ENCODE data around the gene ARF1. TPM values are rescaled to one million over a fixed set of nuclear protein-coding genes. Genes with fewer than 3 reads are reported as not detected.

Gene ARF1
- total RNA-seq, 2 donors from 2014 or later, result 327 to 369 TPM

- Mint-ChIP-seq H3K4me3 (no peak overlapping the region), H3K4me1 (ENCODE audit: low read depth) (peaks cover 31% of the 10 kb centered on the region)
- no peak for DNase-seq
These were observed 2.8 kb upstream of the ARF1 start for GRCh38 chr1:228079601-228080263.

DNA sequence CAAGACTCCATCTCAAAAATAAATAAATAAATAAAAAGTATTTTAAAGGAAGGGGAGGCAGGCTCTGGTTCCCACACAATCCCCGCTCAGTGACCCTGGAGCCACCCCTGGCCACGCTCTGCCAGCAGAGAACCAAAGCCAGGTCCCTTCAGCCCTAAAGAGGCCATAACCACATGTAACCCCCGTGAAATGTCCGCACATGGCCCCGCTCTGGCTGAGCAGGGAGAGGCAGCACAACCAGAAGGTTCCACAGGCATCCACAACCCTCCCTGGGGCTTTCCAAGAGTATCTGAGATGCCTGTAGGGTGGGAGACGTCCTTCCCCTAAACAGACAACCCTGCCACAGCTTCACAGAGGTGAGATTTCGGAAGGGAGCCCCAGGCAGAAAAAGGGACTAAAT, 1.4 kb upstream of the ARF1 start:
- peak overlapping the region; percentile 84 to 86 for H3K4me3 Mint-ChIP-seq
- no peak for ATAC-seq (replicated peaks in 1 of 2)
- H3K9me3 Mint-ChIP-seq, result no peaks in the 10 kb centered on the region
- no peaks in the 10 kb centered on the region for H3K27me3 Mint-ChIP-seq (ENCODE audit: low read depth)
- H3K36me3 Mint-ChIP-seq (ENCODE audit: insufficient read depth in 2 of 2), result peaks cover 14 to 16% of the 10 kb centered on the region in 2 donors
- DNase-seq, result no peak
- peak overlapping the region; percentile 82 for H3K27ac Mint-ChIP-seq
- H3K4me1 Mint-ChIP-seq (ENCODE audit: low read depth), result peaks cover 45% of the 10 kb centered on the region

More at GRCh38 chr1:228079601-228080263, 2.8 kb upstream of the ARF1 start:
- peaks cover 7 to 10% of the 10 kb centered on the region in 2 donors for H3K36me3 Mint-ChIP-seq (ENCODE audit: insufficient read depth in 2 of 2)
- no peak overlapping the region for H3K27ac Mint-ChIP-seq
- H3K27me3 Mint-ChIP-seq (ENCODE audit: low read depth), result no peaks in the 10 kb centered on the region
- no peak for ATAC-seq (replicated peaks in 1 of 2)
- no peaks in the 10 kb centered on the region for H3K9me3 Mint-ChIP-seq

DNA sequence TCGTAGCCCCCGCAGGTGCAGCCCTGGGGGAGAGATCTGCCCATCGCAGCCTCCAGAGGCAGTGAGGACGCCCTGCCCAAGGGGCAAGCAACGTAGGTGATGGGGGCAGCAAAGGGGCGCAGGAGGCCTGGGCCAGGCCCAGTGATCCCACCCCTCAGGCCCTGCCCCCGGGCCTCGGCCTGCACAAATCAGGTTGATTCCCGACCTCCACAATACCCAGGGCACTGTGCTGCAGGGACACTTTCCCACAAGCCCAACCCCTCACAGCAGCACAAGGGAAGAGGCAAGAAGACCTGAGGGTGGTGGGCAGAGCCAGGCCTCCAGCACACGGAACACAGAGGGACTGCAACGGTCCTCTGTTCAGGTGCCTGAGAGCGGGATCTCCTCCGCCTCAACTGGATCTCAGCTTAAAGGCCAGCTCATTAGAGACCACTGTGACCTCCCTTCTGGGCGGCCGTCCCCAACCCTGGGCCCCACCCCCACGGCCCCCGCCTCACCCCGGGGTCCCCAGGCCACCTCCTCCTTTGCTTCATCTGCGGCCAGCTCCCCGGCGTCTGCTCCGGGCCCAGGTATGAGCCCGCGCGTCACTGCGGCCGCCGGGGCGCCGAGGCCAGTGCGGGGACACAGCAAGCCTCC, 812 bp upstream of the ARF1 start:
- Mint-ChIP-seq H3K27me3 (ENCODE audit: low read depth) (no peaks in the 10 kb centered on the region), H3K4me1 (ENCODE audit: low read depth) (peaks cover 51% of the 10 kb centered on the region), H3K36me3 (ENCODE audit: insufficient read depth in 2 of 2) (peaks cover 14 to 16% of the 10 kb centered on the region in 2 donors), H3K9me3 (no peaks in the 10 kb centered on the region), H3K27ac (peak overlapping the region; percentile 14), H3K4me3 (peak overlapping the region; percentile 84 to 86)
- peak; percentile 5 to 32 for ATAC-seq (replicated peaks in 1 of 2)
- peak in 1 of 2 donors; percentile 50 for DNase-seq

- H3K4me3 Mint-ChIP-seq, result peak overlapping the region; percentile 88 to 91
- peak; percentile 51 to 59 for DNase-seq
- no peaks in the 10 kb centered on the region for H3K27me3 Mint-ChIP-seq (ENCODE audit: low read depth)
- peaks cover 59% of the 10 kb centered on the region for H3K4me1 Mint-ChIP-seq (ENCODE audit: low read depth)
- H3K27ac Mint-ChIP-seq, result peak overlapping the region; percentile 97
- H3K9me3 Mint-ChIP-seq, result no peaks in the 10 kb centered on the region
- H3K36me3 Mint-ChIP-seq (ENCODE audit: insufficient read depth in 2 of 2), result peaks cover 15 to 18% of the 10 kb centered on the region in 2 donors
- ATAC-seq (replicated peaks in 1 of 2), result peak; percentile 19 to 24
These were observed 686 bp downstream of the ARF1 start for GRCh38 chr1:228082918-228083870.

DNA sequence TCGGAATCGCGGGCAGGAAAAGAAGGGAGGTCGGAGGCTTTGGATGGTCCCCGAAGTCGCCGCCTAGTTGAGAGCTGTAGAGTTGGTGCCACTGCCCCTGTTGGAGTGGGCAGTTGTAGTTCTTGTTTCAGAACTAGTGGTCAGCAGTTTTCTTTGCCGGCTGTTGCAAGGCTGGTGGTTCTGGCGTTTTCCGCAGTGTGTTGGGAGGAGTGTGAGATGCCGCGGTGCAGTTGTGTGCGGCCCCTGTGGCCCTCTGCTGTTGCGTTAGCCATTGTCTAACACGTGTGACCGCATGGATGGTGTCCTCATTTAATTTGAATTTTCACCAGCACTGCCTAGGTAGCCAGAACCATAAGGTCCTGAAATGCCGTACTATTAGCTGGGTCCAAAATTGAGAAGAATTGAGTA, 1.4 kb downstream of the ARF1 start:
- ATAC-seq (replicated peaks in 1 of 2) (no peak), DNase-seq (no peak)
- no peaks in the 10 kb centered on the region for H3K9me3 Mint-ChIP-seq
- no peaks in the 10 kb centered on the region for H3K27me3 Mint-ChIP-seq (ENCODE audit: low read depth)
- H3K27ac Mint-ChIP-seq, result peak overlapping the region; percentile 97
- peaks cover 65% of the 10 kb centered on the region for H3K4me1 Mint-ChIP-seq (ENCODE audit: low read depth)
- H3K36me3 Mint-ChIP-seq (ENCODE audit: insufficient read depth in 2 of 2), result peaks cover 18 to 20% of the 10 kb centered on the region in 2 donors
- peak overlapping the region; percentile 88 to 91 for H3K4me3 Mint-ChIP-seq

DNA sequence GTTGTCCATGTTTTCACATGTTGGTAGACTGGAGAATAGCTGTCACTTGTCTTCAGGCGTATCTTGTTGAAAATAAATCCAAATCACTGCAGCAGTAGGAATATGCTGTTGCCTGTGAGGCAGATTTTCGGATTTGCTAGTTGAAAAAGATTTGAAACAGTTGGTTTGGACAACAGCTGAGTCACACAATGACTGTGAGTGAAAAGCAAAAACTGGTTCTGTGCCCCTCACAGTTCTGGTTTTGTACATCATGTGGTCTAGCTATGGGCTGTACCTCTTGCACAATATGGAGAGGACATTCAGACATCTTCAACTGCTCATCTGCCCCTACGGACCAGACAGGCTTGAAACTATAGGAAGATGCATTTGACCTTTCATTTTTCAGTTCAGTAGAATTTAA, 1.8 kb downstream of the ARF1 start:
- H3K4me1 Mint-ChIP-seq (ENCODE audit: low read depth), result peaks cover 67% of the 10 kb centered on the region
- DNase-seq, result peak; percentile 40 to 41
- H3K9me3 Mint-ChIP-seq, result no peaks in the 10 kb centered on the region
- H3K27ac Mint-ChIP-seq, result peak overlapping the region; percentile 97
- ATAC-seq (replicated peaks in 1 of 2), result peak; percentile 37 to 55
- H3K4me3 Mint-ChIP-seq, result peak overlapping the region; percentile 88 to 91
- H3K27me3 Mint-ChIP-seq (ENCODE audit: low read depth), result no peaks in the 10 kb centered on the region
- H3K36me3 Mint-ChIP-seq (ENCODE audit: insufficient read depth in 2 of 2), result peaks cover 18 to 20% of the 10 kb centered on the region in 2 donors

DNA sequence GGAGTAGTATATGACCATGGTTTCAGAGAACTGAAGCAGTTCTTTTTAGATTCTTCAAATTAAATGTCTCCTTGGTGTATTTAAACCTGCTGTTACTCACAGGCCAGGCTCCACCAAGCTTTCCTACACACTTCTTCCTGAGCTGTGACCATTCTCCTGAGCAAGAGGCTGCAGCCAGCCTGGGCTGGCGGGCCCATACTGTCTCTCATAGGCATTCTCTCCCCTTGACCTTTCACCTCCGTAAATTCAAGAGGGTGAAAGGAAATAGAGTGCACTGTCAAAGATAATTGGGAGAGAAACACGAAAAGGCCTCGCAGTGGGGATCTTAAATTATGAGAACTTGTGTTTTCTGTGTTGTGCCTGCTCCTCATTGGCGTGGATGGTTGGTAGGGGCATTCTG, 2.3 kb downstream of the ARF1 start:
- no peaks in the 10 kb centered on the region for H3K27me3 Mint-ChIP-seq (ENCODE audit: low read depth)
- peaks cover 18 to 20% of the 10 kb centered on the region in 2 donors for H3K36me3 Mint-ChIP-seq (ENCODE audit: insufficient read depth in 2 of 2)
- ATAC-seq (replicated peaks in 1 of 2) (no peak), DNase-seq (no peak)
- no peaks in the 10 kb centered on the region for H3K9me3 Mint-ChIP-seq
- H3K4me1 Mint-ChIP-seq (ENCODE audit: low read depth), result peaks cover 71% of the 10 kb centered on the region
- H3K4me3 Mint-ChIP-seq, result peak overlapping the region; percentile 88 to 91
- peak overlapping the region; percentile 97 for H3K27ac Mint-ChIP-seq

- no peaks in the 10 kb centered on the region for H3K9me3 Mint-ChIP-seq
- H3K36me3 Mint-ChIP-seq (ENCODE audit: insufficient read depth in 2 of 2), result peaks cover 19 to 20% of the 10 kb centered on the region in 2 donors
- peak overlapping the region; percentile 88 to 91 for H3K4me3 Mint-ChIP-seq
- H3K27ac Mint-ChIP-seq, result peak overlapping the region; percentile 97
- peaks cover 74% of the 10 kb centered on the region for H3K4me1 Mint-ChIP-seq (ENCODE audit: low read depth)
- ATAC-seq (replicated peaks in 1 of 2) (no peak), DNase-seq (no peak)
- no peaks in the 10 kb centered on the region for H3K27me3 Mint-ChIP-seq (ENCODE audit: low read depth)
These were observed 2.9 kb downstream of the ARF1 start for GRCh38 chr1:228085287-228085951.

- H3K4me1 Mint-ChIP-seq (ENCODE audit: low read depth), result peaks cover 85% of the 10 kb centered on the region
- peaks cover 21 to 31% of the 10 kb centered on the region in 2 donors for H3K36me3 Mint-ChIP-seq (ENCODE audit: insufficient read depth in 2 of 2)
- ATAC-seq (replicated peaks in 1 of 2) (peak; percentile 28 to 50), DNase-seq (peak in 1 of 2 donors; percentile 42)
- H3K27ac Mint-ChIP-seq, result peak overlapping the region; percentile 92
- H3K4me3 Mint-ChIP-seq, result peak overlapping the region; percentile 72 to 76
- no peaks in the 10 kb centered on the region for H3K27me3 Mint-ChIP-seq (ENCODE audit: low read depth)
- no peaks in the 10 kb centered on the region for H3K9me3 Mint-ChIP-seq
These were observed 5.3 kb downstream of the ARF1 start for GRCh38 chr1:228087771-228088251.

DNA sequence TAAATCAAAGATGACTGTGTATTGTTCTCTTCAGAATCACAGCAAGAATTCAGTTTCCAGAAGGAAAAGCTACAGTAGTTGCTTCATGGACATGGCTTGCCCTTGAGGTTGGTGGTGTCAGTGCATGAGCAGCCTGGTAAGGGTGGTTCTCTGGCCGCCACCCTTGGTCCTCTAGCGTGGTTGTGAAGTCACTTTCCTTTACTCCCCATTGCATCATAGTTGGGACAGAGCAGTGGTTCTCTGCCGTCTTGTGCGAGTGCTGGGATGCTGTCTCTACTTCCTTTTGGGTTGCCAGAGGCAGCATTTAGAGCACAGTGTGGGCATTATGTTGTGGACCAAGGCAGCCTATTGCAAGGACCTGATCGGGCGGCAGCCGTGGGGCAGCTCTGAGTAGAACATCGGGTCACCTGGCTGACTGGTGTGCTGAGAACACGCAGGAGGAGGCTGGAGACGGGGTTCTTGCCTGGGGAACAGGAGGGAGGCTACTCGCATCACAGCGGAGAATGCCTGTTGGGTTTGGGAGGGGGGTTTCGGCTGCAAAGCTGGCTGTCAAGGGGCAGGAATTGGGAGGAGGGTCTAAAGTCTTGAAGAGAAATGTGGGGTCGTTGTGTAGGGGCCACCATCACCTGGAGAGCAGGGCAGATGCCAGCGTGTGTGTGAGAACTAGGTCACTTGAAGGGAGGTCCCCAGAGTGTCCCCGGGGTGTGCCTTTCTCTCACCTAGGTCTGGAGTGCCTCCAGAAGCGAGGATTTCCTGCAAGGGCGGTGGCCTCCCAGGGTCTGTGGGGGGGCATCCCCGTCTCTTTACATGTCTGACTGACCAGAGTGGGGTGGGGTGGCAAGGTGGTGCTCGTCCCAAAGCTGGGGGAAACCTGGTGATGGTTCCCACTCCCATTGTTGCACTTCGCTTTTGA, 6.3 kb downstream of the ARF1 start:
- H3K27me3 Mint-ChIP-seq (ENCODE audit: low read depth), result no peaks in the 10 kb centered on the region
- peak in 1 of 2 donors; percentile 16 for ATAC-seq (replicated peaks in 1 of 2)
- H3K9me3 Mint-ChIP-seq, result no peaks in the 10 kb centered on the region
- peak overlapping the region; percentile 72 to 76 for H3K4me3 Mint-ChIP-seq
- H3K4me1 Mint-ChIP-seq (ENCODE audit: low read depth), result peaks cover 84% of the 10 kb centered on the region
- peak overlapping the region; percentile 92 for H3K27ac Mint-ChIP-seq
- no peak for DNase-seq
- peaks cover 20 to 34% of the 10 kb centered on the region in 2 donors for H3K36me3 Mint-ChIP-seq (ENCODE audit: insufficient read depth in 2 of 2)

DNA sequence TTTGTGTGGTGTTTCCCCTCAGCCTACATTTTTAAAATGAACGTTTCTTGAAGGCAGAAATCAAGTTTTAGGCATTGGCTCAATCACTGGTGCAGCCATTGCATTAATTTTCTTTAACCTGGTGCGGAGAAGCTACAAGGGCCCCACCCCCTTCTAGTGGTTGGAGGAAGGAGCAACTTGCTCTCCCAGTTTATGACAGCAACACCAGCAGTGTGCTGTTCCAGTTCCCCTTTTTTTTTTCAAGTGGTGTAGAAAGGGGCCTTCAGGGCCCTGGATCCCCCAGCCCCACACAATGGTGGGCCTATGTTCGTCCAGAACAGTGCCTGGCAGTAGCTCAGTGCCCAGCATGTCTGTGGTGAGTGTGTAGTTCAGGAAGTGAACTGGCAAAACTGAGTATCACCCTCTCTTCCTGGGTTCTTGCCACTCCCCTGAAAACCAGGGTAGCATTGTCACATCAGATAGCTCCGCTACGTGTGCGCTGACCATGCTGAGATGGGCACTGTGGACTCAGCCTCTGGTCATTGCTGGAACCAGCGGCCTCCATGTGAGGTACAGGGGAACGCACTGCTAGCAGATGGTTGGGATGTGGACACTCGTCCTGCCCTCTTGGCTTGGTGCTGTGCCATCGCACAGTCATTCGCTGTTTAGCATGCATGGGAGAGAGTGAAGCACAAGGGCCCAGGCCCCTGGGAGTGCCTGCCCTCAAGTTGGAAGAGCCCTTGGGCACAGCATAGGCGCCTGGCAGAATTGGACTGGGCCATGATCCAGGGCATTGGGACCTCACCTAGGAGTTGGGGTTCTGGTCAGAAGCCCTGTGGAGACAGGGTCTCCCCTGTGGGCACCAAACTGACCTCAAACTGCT, 7.2 kb downstream of the ARF1 start:
- H3K27ac Mint-ChIP-seq, result peak overlapping the region; percentile 36
- no peaks in the 10 kb centered on the region for H3K27me3 Mint-ChIP-seq (ENCODE audit: low read depth)
- H3K9me3 Mint-ChIP-seq, result peaks cover 0 to 4% of the 10 kb centered on the region in 2 donors
- no peak for ATAC-seq (replicated peaks in 1 of 2)
- DNase-seq, result no peak
- H3K36me3 Mint-ChIP-seq (ENCODE audit: insufficient read depth in 2 of 2), result peaks cover 23 to 39% of the 10 kb centered on the region in 2 donors
- H3K4me1 Mint-ChIP-seq (ENCODE audit: low read depth), result peaks cover 75% of the 10 kb centered on the region
- peak overlapping the region; percentile 72 to 76 for H3K4me3 Mint-ChIP-seq
